Neural cell (in vitro differentiated cells): Measurements from ENCODE around the gene KHK.

ENCODE experiments used
- CTCF ChIP-seq: fragments of 450-650 bp; IDR thresholded peaks from 2 replicates; pipeline ENCODE4 v1.5.1; 2014; ENCODE audit warnings: antibody characterized with exemption, mild to moderate bottlenecking, moderate library complexity; ENCODE audit not compliant: poor library complexity, severe bottlenecking
- POLR2AphosphoS5 ChIP-seq: IDR thresholded peaks from 2 replicates; pipeline ENCODE4 v1.6.1; 2012
- RAD21 ChIP-seq: fragments of 450-650 bp; conservative IDR thresholded peaks from 2 replicates; pipeline ENCODE4 v1.6.1; 2014; ENCODE audit warnings: antibody characterized with exemption, mild to moderate bottlenecking, moderate library complexity
- REST ChIP-seq: IDR thresholded peaks from 2 replicates; pipeline ENCODE4 v1.6.1; 2012; ENCODE audit warnings: borderline replicate concordance
- SMC3 ChIP-seq: fragments of 450-650 bp; conservative IDR thresholded peaks from 2 replicates; pipeline ENCODE4 v1.6.1; 2014; ENCODE audit warnings: antibody characterized with exemption, mild to moderate bottlenecking, moderate library complexity; ENCODE audit not compliant: poor library complexity

- TF ChIP-seq CTCF = no peak
- TF ChIP-seq REST = no peak
- TF ChIP-seq RAD21 = no peak
- TF ChIP-seq POLR2AphosphoS5 = no peak
- TF ChIP-seq SMC3 = no peak
Measured at GRCh38 chr2:27093430-27094352, 7.1 kb downstream of the KHK start.
